M059J (cell line): ENCODE measurements around the gene CD300C. TPM values are rescaled to one million over a fixed set of nuclear protein-coding genes. Genes with fewer than 3 reads are reported as not detected.
"Not testable (repeated sequence)": the region's sequence is repeated elsewhere in the genome, so short reads cannot be mapped to it uniquely, and the experiment has no call there.

ENCODE experiments used
- DNase-seq: peaks from one replicate; pipeline ENCODE4 v3.0.0-alpha.2; 2012; ENCODE audit warnings: low read depth
- total RNA-seq: library from RNA; depleted of rRNA; stranded (reverse); fragments of >200 nt; shearing (Covaris generic); gene quantifications from 2 replicates; pipeline ENCODE4 v1.2.3, GENCODE V29; 2014

Gene CD300C
- total RNA-seq, 1 experiment from 2014 or later, result 0.84 TPM

DNA sequence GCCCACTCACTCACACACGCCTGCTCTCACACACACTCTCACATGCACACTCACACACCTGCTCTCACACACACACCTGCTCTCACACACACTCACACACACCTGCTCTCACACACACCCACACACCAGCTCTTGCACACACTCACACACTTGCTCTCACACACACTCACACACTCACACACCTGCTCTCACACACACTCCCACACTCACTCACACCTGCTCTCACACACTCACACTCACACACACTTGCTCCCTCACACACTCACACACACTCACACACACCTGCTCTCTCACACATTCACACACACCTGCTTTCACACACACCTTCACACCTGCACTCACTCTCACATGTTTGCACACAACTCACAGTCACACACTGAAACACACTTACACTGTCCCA lies 17.4 kb upstream of the CD300C start:
- DNase-seq, result no peak

- DNase-seq, result no peak
These were observed 15.7 kb upstream of the CD300C start for GRCh38 chr17:74561586-74561985.

GRCh38 chr17:74558882-74559519 lies 13.1 kb upstream of the CD300C start:
- no peak for DNase-seq

GRCh38 chr17:74558402-74558801 lies 12.5 kb upstream of the CD300C start:
- not testable (repeated sequence) for DNase-seq

GRCh38 chr17:74555427-74555940 lies 9.6 kb upstream of the CD300C start:
- no peak for DNase-seq

- DNase-seq, result no peak
These were observed 9.0 kb upstream of the CD300C start for GRCh38 chr17:74554909-74555308.

DNA sequence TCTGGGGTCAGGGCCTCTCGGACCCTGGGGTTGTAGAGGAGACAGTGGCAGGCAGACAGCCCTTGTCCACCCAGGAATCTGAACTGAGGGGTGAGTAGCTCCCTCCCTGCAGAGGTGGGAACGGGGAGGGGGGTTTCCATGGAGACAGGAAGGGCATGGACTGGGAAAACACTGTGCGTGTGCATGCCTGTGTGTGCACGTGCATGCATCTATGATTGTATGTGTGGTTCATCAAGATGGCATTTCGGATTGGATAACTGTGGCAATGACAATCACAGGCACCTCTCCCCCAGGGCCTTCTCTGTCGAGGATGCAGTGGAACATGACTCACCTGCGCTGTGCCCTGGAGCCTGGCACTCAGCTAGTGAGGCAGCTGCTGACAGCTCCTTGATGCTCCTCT lies 6.1 kb upstream of the CD300C start:
- peak; percentile 93 for DNase-seq

DNA sequence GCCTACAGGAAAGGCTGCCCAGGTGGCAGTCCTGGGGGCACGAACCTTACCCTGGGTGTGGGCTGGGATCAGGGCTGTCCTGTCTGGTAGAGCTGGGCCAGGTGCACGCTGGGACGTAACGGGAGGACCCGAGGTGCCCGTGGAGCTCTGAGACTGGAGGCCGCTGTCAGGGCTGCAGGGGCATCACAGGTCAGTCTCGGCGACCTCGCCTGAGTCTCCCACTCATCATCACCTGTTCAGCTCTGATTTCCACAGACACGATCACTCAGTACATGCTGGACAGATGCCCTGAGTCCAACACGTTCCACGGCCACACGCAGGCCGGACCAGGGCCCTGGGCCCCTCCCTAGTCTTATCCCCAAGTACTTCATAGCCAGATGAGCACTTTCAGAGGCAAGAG lies 4.7 kb upstream of the CD300C start:
- DNase-seq, result no peak

GRCh38 chr17:74549343-74549742 lies 3.4 kb upstream of the CD300C start:
- DNase-seq, result no peak

- DNase-seq, result peak; percentile 69
These were observed 1.8 kb upstream of the CD300C start for GRCh38 chr17:74547736-74548135.

GRCh38 chr17:74547264-74547663 lies 1.3 kb upstream of the CD300C start:
- no peak for DNase-seq

DNA sequence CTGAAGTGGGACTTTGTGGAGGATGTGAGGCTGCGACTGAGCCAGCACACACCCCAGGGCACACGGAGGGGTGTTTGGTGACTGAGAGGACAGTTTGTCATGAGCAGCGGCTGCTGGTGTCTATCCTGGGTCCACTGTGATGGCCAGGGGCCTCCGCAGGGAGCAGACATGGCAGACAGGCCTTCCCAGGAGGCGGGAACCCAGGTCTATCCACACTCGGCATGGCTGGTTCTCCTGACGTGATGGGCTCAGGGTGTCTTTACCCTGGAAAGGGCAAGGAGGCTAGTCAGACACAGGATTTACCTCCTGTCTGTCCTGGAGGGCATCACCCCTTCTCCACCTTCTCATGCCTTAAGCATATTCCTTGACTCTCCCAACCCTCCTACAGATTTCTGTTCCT lies 671 bp upstream of the CD300C start:
- no peak for DNase-seq

- DNase-seq, result no peak
These were observed 698 bp downstream of the CD300C start for GRCh38 chr17:74544991-74545842.

- no peak for DNase-seq
These were observed 1.8 kb downstream of the CD300C start for GRCh38 chr17:74543891-74544760.

DNA sequence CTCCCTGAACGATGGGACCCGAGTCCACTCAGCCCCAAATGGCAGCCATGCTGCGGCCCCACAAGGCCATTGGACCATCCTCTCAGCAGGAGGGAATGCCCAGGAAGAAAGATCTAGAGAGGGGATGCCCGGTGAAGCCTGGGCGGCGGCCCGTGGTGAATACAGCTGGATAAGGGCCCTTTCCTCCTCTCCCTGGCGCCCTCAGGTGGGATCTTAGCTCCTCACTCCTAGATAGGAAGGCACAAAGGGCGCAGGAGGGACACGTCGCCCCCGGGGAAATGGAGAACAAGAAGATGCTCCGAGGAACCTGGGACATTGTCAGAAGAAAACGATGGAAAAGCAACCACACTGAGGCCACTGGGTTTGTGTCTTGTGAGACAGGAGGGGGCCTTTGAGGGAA lies 2.5 kb downstream of the CD300C start:
- no peak for DNase-seq

DNA sequence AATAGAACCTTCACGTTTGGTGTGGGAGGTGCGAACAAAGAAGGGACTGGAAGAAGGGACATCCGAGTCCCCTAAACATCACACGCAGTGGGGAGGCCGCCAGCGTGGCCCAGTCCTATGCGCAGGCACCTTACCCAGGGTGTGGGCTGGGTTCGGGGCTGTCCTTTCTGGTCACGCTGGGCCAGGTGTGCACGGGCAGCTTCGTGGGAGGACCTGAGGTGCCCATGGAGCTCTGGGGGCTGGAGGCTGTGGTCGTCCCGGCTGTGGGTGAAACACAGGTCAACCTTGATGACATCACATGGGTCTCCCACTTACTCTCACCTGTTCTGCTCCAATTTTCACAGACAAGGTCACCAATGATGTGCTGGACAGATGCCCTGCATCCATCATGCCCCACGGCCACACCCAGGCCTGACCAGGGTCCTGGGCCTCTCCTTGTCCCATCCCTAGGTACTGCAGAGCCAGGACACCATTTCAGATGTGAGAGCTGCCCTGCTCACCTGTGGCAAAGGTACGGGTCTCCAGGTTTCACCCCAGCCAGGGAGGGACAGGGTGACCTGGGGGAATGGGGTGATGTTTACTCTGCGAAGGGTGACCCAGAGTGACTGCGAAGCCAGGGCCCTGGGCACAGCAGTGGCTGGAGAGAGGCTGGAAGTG lies 3.1 kb downstream of the CD300C start:
- DNase-seq, result no peak

DNA sequence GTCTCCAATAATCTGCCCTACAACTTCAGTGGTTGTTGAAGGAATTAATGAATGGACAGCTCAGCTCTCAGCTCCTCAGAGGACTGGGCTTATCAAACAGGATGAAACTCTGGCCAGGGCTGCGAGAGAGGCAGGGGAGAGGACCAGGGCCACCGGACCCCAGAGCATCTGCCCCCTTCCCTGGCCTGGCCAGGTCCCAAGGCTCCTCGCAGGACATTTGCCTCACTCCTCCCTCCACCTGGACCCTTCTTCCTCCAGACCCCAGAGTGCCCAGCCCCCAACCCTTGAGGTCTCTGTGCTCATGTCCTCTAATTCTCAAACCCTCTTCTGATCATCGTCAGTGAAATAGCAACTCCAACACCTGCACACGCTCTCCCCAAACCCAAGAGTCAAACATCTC lies 3.7 kb downstream of the CD300C start:
- no peak for DNase-seq

DNA sequence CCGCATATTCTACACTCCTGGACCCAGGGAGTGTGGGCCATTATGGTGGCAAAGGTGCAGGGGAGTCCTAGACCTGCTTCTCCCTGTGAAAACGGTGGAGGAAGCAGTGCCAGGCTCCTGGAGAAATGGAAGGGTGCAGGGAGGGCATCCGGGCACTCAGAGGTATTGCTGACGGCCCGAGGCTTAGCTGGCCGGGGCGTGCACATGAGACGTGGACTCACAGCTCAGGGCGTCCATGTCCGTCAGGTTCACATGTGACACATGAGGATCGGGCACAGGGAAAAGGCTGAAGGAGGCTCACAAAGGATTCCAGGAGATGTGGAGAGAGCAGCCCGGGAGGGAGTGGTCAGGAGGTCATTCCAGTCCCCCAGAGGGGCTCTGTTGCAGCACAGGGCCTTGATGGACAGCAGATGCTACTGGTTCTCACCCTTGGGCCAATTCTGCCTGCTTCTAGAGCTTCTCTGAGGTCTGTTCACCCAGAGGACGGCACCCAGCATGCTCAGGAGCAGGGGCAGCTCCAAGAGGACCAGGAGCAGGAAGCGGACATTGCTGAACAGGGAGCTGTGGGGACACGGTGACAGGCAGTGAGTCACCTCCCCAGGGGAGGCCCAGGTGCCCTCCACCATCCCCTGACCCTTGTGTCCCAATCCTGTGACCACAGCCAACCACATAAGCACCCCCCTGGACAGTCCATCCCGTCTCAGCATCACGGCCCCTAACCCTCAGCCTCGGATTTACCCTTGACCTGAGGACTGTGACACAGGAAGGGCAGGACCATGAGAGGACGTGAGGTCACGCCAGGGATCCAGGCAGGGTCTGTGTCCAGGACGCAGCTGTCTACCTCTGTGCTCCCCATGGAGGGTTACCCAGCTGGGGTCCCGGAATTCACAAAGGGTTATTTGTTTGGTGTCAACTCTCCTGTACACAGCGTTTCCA lies 4.5 kb downstream of the CD300C start:
- DNase-seq, result no peak

- DNase-seq, result no peak
These were observed 6.6 kb downstream of the CD300C start for GRCh38 chr17:74539281-74539820.

DNA sequence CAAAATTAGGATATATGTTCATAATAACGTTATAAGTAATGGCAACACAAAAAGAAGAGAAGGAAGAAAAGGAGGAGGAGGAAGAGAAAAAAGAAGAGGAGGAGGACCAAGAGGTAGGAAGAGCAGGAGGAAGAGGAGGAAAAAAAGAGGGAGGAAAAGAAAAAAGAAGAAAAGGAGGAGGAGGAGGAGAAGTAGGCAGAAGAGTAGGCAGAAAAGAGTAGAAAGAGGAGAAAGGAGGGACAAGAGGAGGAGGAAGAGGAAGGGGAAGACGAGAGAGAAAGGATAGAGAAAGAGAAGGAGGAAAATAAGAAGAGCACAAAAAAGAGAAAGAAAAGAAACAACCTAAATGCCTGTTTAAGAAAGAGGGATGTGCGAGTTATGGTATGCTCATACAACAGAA lies 9.0 kb downstream of the CD300C start:
- DNase-seq, result no peak
